Endothelial cell of umbilical vein (primary cell): Measurements from ENCODE around the gene SERPINB10. TPM values are rescaled to one million over a fixed set of nuclear protein-coding genes. Genes with fewer than 3 reads are reported as not detected.
A peak's percentile ranks its signal among the peaks of the same experiment; 100 is the strongest.

Experiments used
- BruUV-seq: library from RNA; stranded (reverse); fragments of 400-500 nt; replicated peaks from 2 replicates; lab custom pipeline; 2021; lab: Mats Ljungman, UMichigan
- CTCF ChIA-PET: fragments of 300-600, 350-600 bp; sonication (Branson Sonifier 250); formaldehyde crosslinking; loops from one replicate; lab custom pipeline; 2021; ENCODE audit warnings: antibody characterized with exemption, inconsistent platforms; lab: Charles Lee
- POLR2A ChIA-PET: fragments of 300-600, 350-600 bp; sonication (Branson Sonifier 250); formaldehyde crosslinking; loops from one replicate; lab custom pipeline; 2021; ENCODE audit warnings: antibody characterized with exemption, inconsistent platforms; lab: Charles Lee
- DNase-seq: peaks from one replicate; pipeline ENCODE4 v3.0.0-alpha.2; 2011; ENCODE audit warnings: low read depth, low spot score
- FAIRE-seq: peaks from 2 replicates; lab custom pipeline; 2011; peaks lifted over from hg19 to GRCh38; lab: Jason Lieb, UNC
- H2AFZ ChIP-seq: 2 replicates; pipeline ENCODE4 v1.6.0; 2012; ENCODE audit warnings: low read depth, low read length, control low read depth, inconsistent platforms
- H3K27ac ChIP-seq: 2 replicates; pipeline ENCODE4 v1.5.1; 2011; ENCODE audit warnings: low read depth, mild to moderate bottlenecking, control low read depth, low read length, moderate library complexity; ENCODE audit not compliant: insufficient read depth
- H3K27me3 ChIP-seq, 2 experiments: 2 replicates each; pipeline versions ENCODE4 v1.6.0 to v1.6.1; 2011; ENCODE audit warnings: low read length in 2 of 2, mixed read lengths in 1 of 2; ENCODE audit not compliant: control insufficient read depth in 2 of 2, insufficient read depth in 2 of 2
- H3K36me3 ChIP-seq, 2 experiments: 2 replicates in 1 of 2; 3 replicates in 1 of 2; pipeline ENCODE4 v1.5.1; 2011; ENCODE audit warnings: low read length in 2 of 2, mild to moderate bottlenecking in 1 of 2, moderate library complexity in 1 of 2; ENCODE audit not compliant: control insufficient read depth in 2 of 2, insufficient read depth in 2 of 2; ENCODE audit errors: extremely low read depth in 1 of 2
- H3K4me1 ChIP-seq: 3 replicates; pipeline ENCODE4 v1.5.1; 2011; ENCODE audit warnings: mild to moderate bottlenecking, low read length; ENCODE audit not compliant: control insufficient read depth, insufficient read depth; ENCODE audit errors: extremely low read depth
- H3K4me2 ChIP-seq: 2 replicates; pipeline ENCODE4 v1.6.1; 2011; ENCODE audit warnings: low read length, control low read depth, mixed read lengths; ENCODE audit not compliant: insufficient read depth
- H3K4me3 ChIP-seq, 3 experiments: fragments of 200-600 bp in 1 of 3; sonication (generic), shearing (Covaris generic) in 1 of 3; replicated peaks in 1 of 3; 2 replicates each; pipeline ENCODE4 v1.5.1; 2011 to 2016; ENCODE audit warnings: control low read depth in 3 of 3, low read length in 3 of 3, mild to moderate bottlenecking in 2 of 3, inconsistent platforms in 1 of 3, low read depth in 1 of 3, moderate library complexity in 1 of 3; ENCODE audit not compliant: insufficient read depth in 1 of 3
- H3K79me2 ChIP-seq: 2 replicates; pipeline ENCODE4 v1.6.0; 2012; ENCODE audit warnings: low read length, inconsistent platforms; ENCODE audit not compliant: control insufficient read depth, insufficient read depth
- H3K9ac ChIP-seq: replicated peaks from 2 replicates; pipeline ENCODE3; 2011; ENCODE audit warnings: low read length, control low read depth; ENCODE audit not compliant: insufficient read depth; ENCODE audit errors: extremely low read depth
- H3K9me1 ChIP-seq: replicated peaks from 3 replicates; pipeline ENCODE4 v1.6.0; 2011; ENCODE audit warnings: mild to moderate bottlenecking, low read length; ENCODE audit not compliant: control insufficient read depth, insufficient read depth; ENCODE audit errors: extremely low read depth
- H3K9me3 ChIP-seq: replicated peaks from 2 replicates; pipeline ENCODE4 v1.5.1; 2012; ENCODE audit warnings: low read length, inconsistent platforms; ENCODE audit not compliant: control insufficient read depth, insufficient read depth
- H4K20me1 ChIP-seq: replicated peaks from 2 replicates; pipeline ENCODE3; 2011; ENCODE audit warnings: mild to moderate bottlenecking, low read length; ENCODE audit not compliant: control insufficient read depth, insufficient read depth; ENCODE audit errors: extremely low read depth
- EZH2 ChIP-seq: IDR thresholded peaks from 2 replicates; pipeline ENCODE4 v1.6.1; 2012; ENCODE audit warnings: borderline replicate concordance, low read depth, mild to moderate bottlenecking, moderate library complexity, low read length, inconsistent platforms; ENCODE audit not compliant: severe bottlenecking
- FOS ChIP-seq: IDR thresholded peaks from 2 replicates; pipeline ENCODE4 v1.6.1; 2011; ENCODE audit warnings: mild to moderate bottlenecking, low read length, moderate library complexity, borderline replicate concordance; ENCODE audit not compliant: insufficient read depth
- GATA2 ChIP-seq: IDR thresholded peaks from 2 replicates; pipeline ENCODE4 v1.7.0; 2011; ENCODE audit warnings: low read depth, mild to moderate bottlenecking, moderate library complexity, mixed read lengths, low read length; ENCODE audit not compliant: insufficient read length, insufficient read depth
- JUN ChIP-seq: IDR thresholded peaks from 2 replicates; pipeline ENCODE4 v1.6.1; 2011; ENCODE audit warnings: borderline replicate concordance, low read depth; ENCODE audit not compliant: insufficient read length, insufficient read depth
- MYC ChIP-seq: IDR thresholded peaks from one replicate; pipeline ENCODE4 v1.6.1; 2011; ENCODE audit warnings: mild to moderate bottlenecking, low read depth, low read length
- POLR2A ChIP-seq: IDR thresholded peaks from 2 replicates; pipeline ENCODE4 v1.6.1; 2012; ENCODE audit warnings: low read depth, mild to moderate bottlenecking, control low read depth, low read length
- POLR2AphosphoS5 ChIP-seq: IDR thresholded peaks from 2 replicates; pipeline ENCODE4 v1.6.1; 2012; ENCODE audit warnings: low read depth, mild to moderate bottlenecking, control low read depth, low read length, moderate library complexity; ENCODE audit not compliant: insufficient read depth
- dilution Hi-C: fragments of 300-500 bp; cut with MboI; formaldehyde crosslinking; loops from one replicate; pipeline ENCODE4 v1.15.0; 2019; ENCODE audit warnings: low sequenced_read_pairs; ENCODE audit not compliant: extremely low pct_ligation_motif_present
- intact Hi-C: fragments of 100-400 bp; cut with micrococcal nuclease; formaldehyde crosslinking; loops from one replicate; pipeline ENCODE4 v1.10.0; 2022
- polyA plus RNA-seq, 4 experiments: library from polyadenylated mRNA; depleted of rRNA in 3 of 4; stranded (reverse) in 3 of 4; unstranded in 1 of 4; fragments of >200 nt; gene quantifications; 2 replicates each; pipeline versions ENCODE4 v1.2.1 to v1.2.3, GENCODE V29; 2011 to 2012; ENCODE audit warnings: missing spikeins in 1 of 4
- total RNA-seq: library from RNA; stranded (reverse); gene quantifications from 2 replicates; pipeline ENCODE4 v1.2.3, GENCODE V29; 2021
- TF ChIP-seq, protein P1 (sequence below), 2 donors: IDR thresholded peaks; 1 replicate in 1 of 2; 2 replicates in 1 of 2; pipeline ENCODE4 v1.5.1; 2011; ENCODE audit warnings: low read length in 2 of 2, mild to moderate bottlenecking in 2 of 2, moderate library complexity in 2 of 2, control low read depth in 1 of 2, inconsistent platforms in 1 of 2, low read depth in 1 of 2; ENCODE audit not compliant: insufficient read depth in 1 of 2; ENCODE audit errors: extremely low read depth in 1 of 2
- TF ChIP-seq, protein P2 (sequence below): IDR thresholded peaks from 2 replicates; pipeline ENCODE4 v1.6.1; 2011; ENCODE audit not compliant: insufficient read depth, insufficient read length

SERPINB10 gene
- total and polyA plus RNA-seq, 2 donors (not counting 3 experiments of a cell fraction or from before 2014, with no cell fraction given): not detected

DNA sequence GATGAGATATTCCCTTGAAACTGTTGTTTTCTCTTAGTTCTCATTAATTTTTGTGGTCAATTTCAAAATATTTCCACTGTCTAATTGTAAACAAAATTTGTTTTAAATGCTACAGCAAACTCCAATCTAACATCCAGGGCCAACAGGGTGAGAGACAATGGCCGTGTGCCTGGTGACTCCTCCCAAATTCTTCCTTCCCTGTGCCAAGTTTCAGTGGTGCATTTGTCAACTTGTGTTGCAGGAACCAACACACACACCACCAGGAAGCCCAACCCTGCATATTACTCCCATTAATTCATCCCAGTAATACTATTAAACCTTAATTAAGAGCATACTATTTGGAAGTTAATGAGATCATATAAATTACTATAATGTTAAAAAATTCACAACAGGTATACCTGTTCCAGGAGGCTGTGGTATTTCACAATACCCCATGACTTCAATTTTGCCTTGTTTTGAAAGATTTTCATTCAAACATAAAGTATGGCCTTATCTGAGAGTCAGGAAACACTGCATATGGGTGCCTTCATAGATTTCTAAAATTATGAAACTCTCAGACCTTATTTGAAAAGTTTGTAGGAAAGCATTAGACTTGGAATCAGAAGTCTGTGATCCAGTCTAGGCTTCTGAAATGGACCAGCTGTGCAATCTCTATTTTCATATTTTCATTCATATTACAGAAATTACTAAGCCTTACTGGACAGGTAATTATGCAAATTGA, 19.1 kb upstream of the SERPINB10 start:
- H3K27ac ChIP-seq: no peak overlapping the region
- H3K9me1 ChIP-seq: no peaks in the 10 kb centered on the region
- H3K36me3 ChIP-seq: no peaks in the 10 kb centered on the region
- no peak overlapping the region for H3K9ac ChIP-seq
- peaks cover under 1% of the 10 kb centered on the region for H3K4me1 ChIP-seq
- ChIA-PET CTCF (no interaction called here), POLR2A (no interaction called here)
- peak overlapping the region; percentile 22 for H3K4me2 ChIP-seq
- H3K4me3 ChIP-seq: peak overlapping the region in 1 of 3 experiments; percentile 41
- intact Hi-C loops: no loop called here
- no TSS peak for BruUV-seq
- no peaks in the 10 kb centered on the region for H3K9me3 ChIP-seq
- H4K20me1 ChIP-seq: no peaks in the 10 kb centered on the region
- H3K79me2 ChIP-seq: peaks cover 4% of the 10 kb centered on the region
- no peak for TF ChIP-seq POLR2A
- TF ChIP-seq, protein P1, sequence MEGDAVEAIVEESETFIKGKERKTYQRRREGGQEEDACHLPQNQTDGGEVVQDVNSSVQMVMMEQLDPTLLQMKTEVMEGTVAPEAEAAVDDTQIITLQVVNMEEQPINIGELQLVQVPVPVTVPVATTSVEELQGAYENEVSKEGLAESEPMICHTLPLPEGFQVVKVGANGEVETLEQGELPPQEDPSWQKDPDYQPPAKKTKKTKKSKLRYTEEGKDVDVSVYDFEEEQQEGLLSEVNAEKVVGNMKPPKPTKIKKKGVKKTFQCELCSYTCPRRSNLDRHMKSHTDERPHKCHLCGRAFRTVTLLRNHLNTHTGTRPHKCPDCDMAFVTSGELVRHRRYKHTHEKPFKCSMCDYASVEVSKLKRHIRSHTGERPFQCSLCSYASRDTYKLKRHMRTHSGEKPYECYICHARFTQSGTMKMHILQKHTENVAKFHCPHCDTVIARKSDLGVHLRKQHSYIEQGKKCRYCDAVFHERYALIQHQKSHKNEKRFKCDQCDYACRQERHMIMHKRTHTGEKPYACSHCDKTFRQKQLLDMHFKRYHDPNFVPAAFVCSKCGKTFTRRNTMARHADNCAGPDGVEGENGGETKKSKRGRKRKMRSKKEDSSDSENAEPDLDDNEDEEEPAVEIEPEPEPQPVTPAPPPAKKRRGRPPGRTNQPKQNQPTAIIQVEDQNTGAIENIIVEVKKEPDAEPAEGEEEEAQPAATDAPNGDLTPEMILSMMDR (IDR thresholded peaks at IDR 0.05; ENCODE audit: extremely low read depth in 1 of 2, insufficient read depth in 1 of 2, low read depth in 1 of 2, low read length in 2 of 2): no peak
- no peak for TF ChIP-seq FOS
- no peak for TF ChIP-seq JUN
- TF ChIP-seq, protein P2, sequence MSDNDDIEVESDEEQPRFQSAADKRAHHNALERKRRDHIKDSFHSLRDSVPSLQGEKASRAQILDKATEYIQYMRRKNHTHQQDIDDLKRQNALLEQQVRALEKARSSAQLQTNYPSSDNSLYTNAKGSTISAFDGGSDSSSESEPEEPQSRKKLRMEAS: no peak
- no peak for TF ChIP-seq EZH2
- TF ChIP-seq POLR2AphosphoS5: no peak
- no peak for TF ChIP-seq GATA2
- no peak for TF ChIP-seq MYC
- dilution Hi-C loops: no loop called here
- no peak for FAIRE-seq
- no peak for DNase-seq
- no peaks in the 10 kb centered on the region for H3K27me3 ChIP-seq
- peak overlapping the region; percentile 20 for H2AFZ ChIP-seq
